ENCODE results near the gene FRY.

- TF ChIP-seq CTCF (conservative IDR thresholded peaks at IDR 0.05; ENCODE audit: low read length): no peak
- no peak for TF ChIP-seq EZH2phosphoT487 (IDR thresholded peaks at IDR 0.05; ENCODE audit: borderline replicate concordance)
Measured at GRCh38 chr13:32245555-32245954, 214.0 kb downstream of the FRY start.
